Mesenchymal stem cell (in vitro differentiated cells and primary cell): ENCODE data around the gene CHCHD6.

ENCODE experiments used
- DNase-seq: peaks from one replicate; pipeline ENCODE4 v3.0.0-alpha.2; 2013
- H2AFZ ChIP-seq: one replicate; pipeline ENCODE4 v1.6.1; 2013; ENCODE audit warnings: low read depth, mild to moderate bottlenecking, control low read depth, inconsistent platforms, low read length, moderate library complexity
- H2AK5ac ChIP-seq: 2 replicates; pipeline ENCODE4 v1.6.1; 2013; ENCODE audit warnings: low read length, moderate library complexity, mild to moderate bottlenecking, inconsistent platforms; ENCODE audit not compliant: severe bottlenecking
- H2BK120ac ChIP-seq: one replicate; pipeline ENCODE4 v1.6.1; 2013; ENCODE audit warnings: low read depth, mild to moderate bottlenecking, inconsistent platforms, low read length, moderate library complexity
- H2BK12ac ChIP-seq, 2 experiments: one replicate each; pipeline ENCODE4 v1.6.1; 2013; ENCODE audit warnings: inconsistent platforms in 2 of 2, low read length in 2 of 2, mild to moderate bottlenecking in 2 of 2, moderate library complexity in 2 of 2, control low read depth in 1 of 2
- H2BK15ac ChIP-seq: one replicate; pipeline ENCODE4 v1.6.1; 2013; ENCODE audit warnings: mild to moderate bottlenecking, low read depth, inconsistent platforms; ENCODE audit not compliant: poor library complexity, severe bottlenecking
- H2BK5ac ChIP-seq: 2 replicates; pipeline ENCODE4 v1.6.1; 2013; ENCODE audit warnings: low read depth, mild to moderate bottlenecking, low read length, control low read depth, inconsistent platforms; ENCODE audit not compliant: poor library complexity, severe bottlenecking
- H3K14ac ChIP-seq, 2 experiments: one replicate each; pipeline ENCODE4 v1.6.1; 2013; ENCODE audit warnings: inconsistent platforms in 2 of 2, low read length in 2 of 2, control low read depth in 1 of 2, mild to moderate bottlenecking in 1 of 2, moderate library complexity in 1 of 2
- H3K18ac ChIP-seq, 2 experiments: one replicate each; pipeline ENCODE4 v1.6.1; 2013; ENCODE audit warnings: inconsistent platforms in 2 of 2, low read length in 2 of 2, control low read depth in 1 of 2, low read depth in 1 of 2, mild to moderate bottlenecking in 1 of 2
- H3K23ac ChIP-seq, 2 experiments: one replicate each; pipeline ENCODE4 v1.6.1; 2013; ENCODE audit warnings: inconsistent platforms in 2 of 2, low read length in 2 of 2, mild to moderate bottlenecking in 2 of 2, moderate library complexity in 2 of 2, control low read depth in 1 of 2
- H3K27ac ChIP-seq: 2 replicates; pipeline ENCODE4 v1.5.1; 2013; ENCODE audit warnings: mild to moderate bottlenecking, moderate library complexity, low read length, control low read depth, inconsistent platforms; ENCODE audit not compliant: poor library complexity, severe bottlenecking
- H3K27me3 ChIP-seq, 2 experiments: 2 replicates each; pipeline versions ENCODE4 v1.6.1 to v1.7.0; 2013; ENCODE audit warnings: low read length in 2 of 2, mild to moderate bottlenecking in 2 of 2, moderate library complexity in 2 of 2, control low read depth in 1 of 2, inconsistent platforms in 1 of 2; ENCODE audit not compliant: control insufficient read depth in 1 of 2, insufficient read depth in 1 of 2
- H3K36me3 ChIP-seq, 2 experiments: 2 replicates each; pipeline versions ENCODE4 v1.6.1 to v1.7.0; 2013; ENCODE audit warnings: low read length in 2 of 2, control low read depth in 1 of 2, inconsistent platforms in 1 of 2, low read depth in 1 of 2, mild to moderate bottlenecking in 1 of 2; ENCODE audit not compliant: insufficient read depth in 2 of 2, control insufficient read depth in 1 of 2
- H3K4ac ChIP-seq, 2 experiments: one replicate each; pipeline ENCODE4 v1.6.1; 2013; ENCODE audit warnings: inconsistent platforms in 2 of 2, low read length in 2 of 2, mild to moderate bottlenecking in 2 of 2, moderate library complexity in 2 of 2, control low read depth in 1 of 2, low read depth in 1 of 2
- H3K4me1 ChIP-seq: 2 replicates; pipeline ENCODE4 v1.6.1; 2013; ENCODE audit warnings: low read depth, low read length, control low read depth; ENCODE audit not compliant: control insufficient read depth, insufficient read depth
- H3K4me2 ChIP-seq: 2 replicates; pipeline ENCODE4 v1.6.1; 2013; ENCODE audit warnings: low read length, mild to moderate bottlenecking, inconsistent platforms; ENCODE audit not compliant: poor library complexity, severe bottlenecking
- H3K4me3 ChIP-seq, 2 experiments: 2 replicates each; pipeline versions ENCODE4 v1.5.1 to v1.7.0; 2013; ENCODE audit warnings: low read length in 2 of 2, mild to moderate bottlenecking in 2 of 2, control low read depth in 1 of 2, low read depth in 1 of 2; ENCODE audit not compliant: insufficient read depth in 1 of 2
- H3K79me1 ChIP-seq: replicated peaks from 2 replicates; pipeline ENCODE4 v1.6.1; 2013; ENCODE audit warnings: mild to moderate bottlenecking, control low read depth, low read length, inconsistent platforms; ENCODE audit not compliant: poor library complexity, severe bottlenecking
- H3K9ac ChIP-seq: 2 replicates; pipeline ENCODE4 v1.7.0; 2013; ENCODE audit warnings: mild to moderate bottlenecking, low read length, moderate library complexity
- H3K9me3 ChIP-seq: 2 replicates; pipeline ENCODE4 v1.7.0; 2013; ENCODE audit warnings: mild to moderate bottlenecking, low read length; ENCODE audit not compliant: control insufficient read depth
- H4K8ac ChIP-seq: one replicate; pipeline ENCODE4 v1.6.1; 2013; ENCODE audit warnings: inconsistent platforms, mild to moderate bottlenecking, low read length, moderate library complexity
- H4K91ac ChIP-seq: one replicate; pipeline ENCODE4 v1.6.1; 2013; ENCODE audit warnings: mild to moderate bottlenecking, low read length, inconsistent platforms
- WGBS: methylation state at CpG from one replicate; pipeline ENCODE4 v1.1.7; 2013; ENCODE audit warnings: mixed read lengths; 5-methylcytosine and 5-hydroxymethylcytosine counted together

Gene CHCHD6

GRCh38 chr3:126962756-126963155 is 258.7 kb downstream of the CHCHD6 start:
- H2BK15ac ChIP-seq = peak overlapping the region; percentile 44
- no peak overlapping the region for H3K14ac ChIP-seq
- H3K27me3 ChIP-seq = no peaks in the 10 kb centered on the region
- no peak overlapping the region for H4K8ac ChIP-seq
- H3K36me3 ChIP-seq = peaks cover 0 to 23% of the 10 kb centered on the region in 2 experiments
- no peak overlapping the region for H3K23ac ChIP-seq
- H3K27ac ChIP-seq = no peak overlapping the region
- no peak overlapping the region for H3K4me2 ChIP-seq
- 96% methylated on average over 8 of the region's 8 CpGs for WGBS
- H3K4me3 ChIP-seq = no peak overlapping the region
- no peak overlapping the region for H2BK12ac ChIP-seq
- H4K91ac ChIP-seq = no peak overlapping the region
- no peak overlapping the region for H2BK120ac ChIP-seq
- no peak overlapping the region for H3K18ac ChIP-seq
- H3K9me3 ChIP-seq = no peaks in the 10 kb centered on the region
- H2AK5ac ChIP-seq = no peak overlapping the region
- H3K9ac ChIP-seq = no peak overlapping the region
- no peak for DNase-seq
- peaks cover 21% of the 10 kb centered on the region for H3K4me1 ChIP-seq
- no peak overlapping the region for H2AFZ ChIP-seq
- no peak overlapping the region for H3K4ac ChIP-seq
- H3K79me1 ChIP-seq = no peaks in the 10 kb centered on the region
- no peak overlapping the region for H2BK5ac ChIP-seq

- DNase-seq = no peak
- H3K4me2 ChIP-seq = no peak overlapping the region
- H2BK5ac ChIP-seq = no peak overlapping the region
- no peak overlapping the region for H3K4me3 ChIP-seq
- H2BK12ac ChIP-seq = no peak overlapping the region
- H2BK120ac ChIP-seq = no peak overlapping the region
- H4K8ac ChIP-seq = no peak overlapping the region
- H3K18ac ChIP-seq = no peak overlapping the region
- no peak overlapping the region for H2AFZ ChIP-seq
- peaks cover 0 to 21% of the 10 kb centered on the region in 2 experiments for H3K36me3 ChIP-seq
- no peak overlapping the region for H3K23ac ChIP-seq
- H3K79me1 ChIP-seq = no peaks in the 10 kb centered on the region
- no peaks in the 10 kb centered on the region for H3K9me3 ChIP-seq
- H3K27me3 ChIP-seq = no peaks in the 10 kb centered on the region
- peaks cover 21% of the 10 kb centered on the region for H3K4me1 ChIP-seq
- 89% methylated on average over 6 of the region's 7 CpGs for WGBS
- H2AK5ac ChIP-seq = no peak overlapping the region
- H3K9ac ChIP-seq = no peak overlapping the region
- peak overlapping the region; percentile 26 for H2BK15ac ChIP-seq
- no peak overlapping the region for H3K14ac ChIP-seq
- no peak overlapping the region for H3K27ac ChIP-seq
- H3K4ac ChIP-seq = no peak overlapping the region
- no peak overlapping the region for H4K91ac ChIP-seq
These were observed 259.5 kb downstream of the CHCHD6 start for GRCh38 chr3:126963261-126964190.

DNA sequence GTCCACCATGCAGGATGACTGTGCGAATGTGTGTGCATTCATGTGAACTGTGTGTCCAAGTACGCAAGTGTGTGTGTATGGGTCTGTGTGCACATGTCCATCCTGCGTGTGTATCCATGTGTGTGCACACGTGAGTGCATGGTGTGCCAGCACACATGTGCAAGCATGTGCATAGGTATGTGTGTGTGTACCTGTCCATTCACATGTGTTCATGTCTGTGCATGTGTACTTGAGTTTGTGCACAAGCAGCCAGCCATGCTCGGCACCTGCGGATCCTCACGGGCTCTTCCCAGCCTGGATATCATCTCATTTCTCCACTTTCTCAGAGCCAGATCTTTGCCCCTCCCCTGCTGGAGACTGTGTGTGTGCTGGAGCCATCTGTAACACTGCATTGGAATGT is 260.2 kb downstream of the CHCHD6 start:
- Histone ChIP-seq H3K27ac (no peak overlapping the region), H4K8ac (no peak overlapping the region), H2BK120ac (no peak overlapping the region), H3K9me3 (no peaks in the 10 kb centered on the region), H2BK15ac (no peak overlapping the region), H3K23ac (no peak overlapping the region), H4K91ac (no peak overlapping the region), H2AFZ (no peak overlapping the region), H3K4me1 (peaks cover 22% of the 10 kb centered on the region), H3K9ac (no peak overlapping the region), H3K36me3 (peaks cover 0 to 20% of the 10 kb centered on the region in 2 experiments), H3K4me3 (no peak overlapping the region), H2BK5ac (no peak overlapping the region), H3K14ac (no peak overlapping the region), H3K4ac (no peak overlapping the region), H3K4me2 (no peak overlapping the region), H3K79me1 (no peaks in the 10 kb centered on the region), H3K18ac (no peak overlapping the region), H3K27me3 (no peaks in the 10 kb centered on the region), H2AK5ac (no peak overlapping the region), H2BK12ac (no peak overlapping the region)
- no peak for DNase-seq
- 73% methylated on average over 4 of the region's 7 CpGs for WGBS

DNA sequence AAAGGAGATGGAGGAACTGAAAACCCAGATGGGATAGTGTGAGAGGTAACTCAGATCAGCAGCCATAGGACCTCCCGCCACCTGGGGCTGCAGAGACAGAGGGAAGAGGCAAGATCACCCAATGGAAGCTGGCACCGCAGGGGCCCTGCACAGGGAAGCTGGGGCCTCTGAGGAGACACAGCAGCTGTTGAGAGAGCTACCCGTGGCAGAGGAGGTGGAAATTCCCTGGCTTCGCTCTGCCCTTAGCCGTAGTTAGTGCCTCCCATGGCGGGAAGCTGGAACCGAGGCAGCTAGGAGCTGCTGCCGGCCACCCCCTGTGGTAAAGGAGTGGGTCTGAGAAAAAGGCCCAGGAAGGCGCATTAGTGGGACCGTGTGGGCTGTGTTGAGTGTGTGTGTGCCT is 260.9 kb downstream of the CHCHD6 start:
- Histone ChIP-seq H2BK15ac (peak overlapping the region; percentile 35), H3K4ac (no peak overlapping the region), H3K9ac (no peak overlapping the region), H3K27ac (no peak overlapping the region), H3K36me3 (peaks cover 0 to 20% of the 10 kb centered on the region in 2 experiments), H2BK12ac (no peak overlapping the region), H3K14ac (no peak overlapping the region), H3K4me1 (peaks cover 23% of the 10 kb centered on the region), H3K4me3 (no peak overlapping the region), H3K18ac (no peak overlapping the region), H2AFZ (no peak overlapping the region), H3K79me1 (no peaks in the 10 kb centered on the region), H3K23ac (no peak overlapping the region), H3K4me2 (no peak overlapping the region), H2BK5ac (no peak overlapping the region), H2AK5ac (no peak overlapping the region), H2BK120ac (no peak overlapping the region), H3K9me3 (no peaks in the 10 kb centered on the region), H4K91ac (no peak overlapping the region), H4K8ac (no peak overlapping the region), H3K27me3 (no peaks in the 10 kb centered on the region)
- 83% methylated on average over 10 of the region's 10 CpGs for WGBS
- DNase-seq = no peak
